HG03066 (cell line): ENCODE results near the gene FIP1L1.
"Not testable (repeated sequence)": the region's sequence is repeated elsewhere in the genome, so short reads cannot be mapped to it uniquely, and the experiment has no call there.

Source experiments
- ATAC-seq: cut with Tn5 transposase; IDR thresholded peaks from one replicate; pipeline ENCODE4 v1.9.1; 2021; ENCODE audit warnings: low read depth; ENCODE audit not compliant: unreplicated experiment

FIP1L1 gene

DNA sequence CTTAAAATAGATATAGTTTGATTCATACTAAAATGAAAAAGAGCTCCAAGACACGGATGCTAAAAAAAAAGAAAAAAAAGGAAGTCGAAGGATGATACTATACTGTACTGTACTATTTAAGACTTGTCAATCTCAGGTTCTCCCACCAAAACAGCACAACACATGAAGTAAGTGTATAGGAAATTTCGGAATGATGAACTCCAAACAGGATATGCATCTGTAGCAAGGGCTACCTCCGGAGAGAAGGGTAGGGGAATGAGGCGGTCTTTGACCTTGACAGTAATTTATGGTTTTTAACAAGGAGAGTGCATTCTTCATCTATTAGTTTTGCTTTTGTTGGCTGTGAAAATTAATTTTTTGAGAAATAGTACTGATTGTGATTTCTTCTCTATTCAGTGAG is 541 bp upstream of the FIP1L1 start:
- no peak for ATAC-seq

GRCh38 chr4:53378171-53378482 is 686 bp downstream of the FIP1L1 start:
- peak; percentile 44 for ATAC-seq

- no peak for ATAC-seq
Measured at GRCh38 chr4:53380221-53380620, 2.8 kb downstream of the FIP1L1 start.

DNA sequence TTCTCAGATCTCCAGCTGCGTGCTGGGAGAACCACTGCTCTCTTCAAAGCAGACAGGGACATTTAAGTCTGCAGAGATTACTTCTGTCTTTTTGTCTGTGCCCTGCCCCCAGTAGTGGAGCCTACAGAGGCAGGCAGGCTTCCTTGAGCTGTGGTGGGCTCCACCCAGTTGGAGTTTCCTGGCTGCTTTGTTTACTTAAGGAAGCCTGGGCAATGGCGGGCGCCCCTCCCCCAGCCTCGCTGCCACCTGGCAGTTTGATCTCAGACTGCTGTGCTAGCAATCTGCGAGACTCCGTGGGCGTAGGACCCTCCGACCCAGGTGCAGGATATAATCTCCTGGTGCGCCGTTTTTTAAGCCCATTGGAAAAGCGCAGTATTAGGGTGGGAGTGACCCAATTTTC is 32.0 kb downstream of the FIP1L1 start:
- not testable (repeated sequence) for ATAC-seq

DNA sequence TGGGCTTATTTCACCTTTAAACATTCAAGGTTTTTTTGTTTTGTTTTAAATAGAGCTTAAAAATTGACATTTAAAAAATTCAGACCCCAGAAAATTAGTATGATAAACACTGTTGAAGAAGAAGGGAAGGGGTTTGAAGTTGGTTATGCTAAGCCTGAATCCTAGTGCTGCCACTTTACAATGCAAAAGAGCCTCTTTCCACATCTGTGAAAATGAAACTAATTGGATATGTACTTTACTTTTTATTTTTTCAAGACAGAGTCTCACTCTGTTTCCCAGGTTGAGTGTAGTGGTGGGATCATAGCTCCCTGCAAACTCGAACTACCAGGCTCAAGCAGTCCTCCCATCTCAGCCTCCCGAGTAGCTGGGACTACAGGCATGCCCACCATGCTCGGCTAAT is 41.8 kb downstream of the FIP1L1 start:
- ATAC-seq: no peak

DNA sequence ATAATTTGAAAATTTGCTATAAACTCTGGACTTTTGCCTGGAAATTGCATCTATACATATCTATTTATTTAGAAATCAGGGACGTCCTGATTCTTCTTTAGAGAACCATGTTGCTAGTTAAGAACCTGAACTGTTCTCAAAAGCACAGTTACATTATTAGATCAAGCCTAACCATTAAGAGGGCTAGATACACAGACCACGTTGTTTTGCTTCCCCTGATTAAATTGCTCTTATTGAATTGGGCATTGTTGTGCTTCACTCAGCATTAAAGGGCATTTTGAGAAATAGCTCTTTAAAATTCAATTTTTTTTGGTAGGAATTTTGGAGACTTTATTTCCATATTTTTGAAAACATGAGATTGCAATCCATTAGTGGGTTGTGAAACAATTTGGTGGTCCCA is 44.4 kb downstream of the FIP1L1 start:
- no peak for ATAC-seq

DNA sequence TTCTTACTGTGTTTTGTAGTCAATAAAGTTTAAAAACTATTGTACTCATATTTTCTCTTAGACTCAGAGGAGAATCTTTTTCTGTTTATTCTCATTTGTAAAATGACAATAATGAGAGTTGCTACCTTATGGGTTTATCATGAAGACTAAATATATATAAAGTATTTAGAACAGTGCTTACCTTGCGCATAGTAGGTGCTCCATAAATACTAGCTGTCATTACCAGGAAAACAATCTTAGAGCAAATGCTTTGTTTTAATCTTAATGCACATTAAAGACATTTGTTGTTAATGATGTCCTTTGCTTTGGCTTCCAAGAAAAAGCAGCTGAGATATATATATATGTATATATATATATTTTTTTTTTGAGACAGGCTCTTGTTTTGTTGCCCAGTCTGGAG is 44.9 kb downstream of the FIP1L1 start:
- ATAC-seq: no peak

GRCh38 chr4:53424280-53424679 is 46.8 kb downstream of the FIP1L1 start:
- ATAC-seq: no peak

DNA sequence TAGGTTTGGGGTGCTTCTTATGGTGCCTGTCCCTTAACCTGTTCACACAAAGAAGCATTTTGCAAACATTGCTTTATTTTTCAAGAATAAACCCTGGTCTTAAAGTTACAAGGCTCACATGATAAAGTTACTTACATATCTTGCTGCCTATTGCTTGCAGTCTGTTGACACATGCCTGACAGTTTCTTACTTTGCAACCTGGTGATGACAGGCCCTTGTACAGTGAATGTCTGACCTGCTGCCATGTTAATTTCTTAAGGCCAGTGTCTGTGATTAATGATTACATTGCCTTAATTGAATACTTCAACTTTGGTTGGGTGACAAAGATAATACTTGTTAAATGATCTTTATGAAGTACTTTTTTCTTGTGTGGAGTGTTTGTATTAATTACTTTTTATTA is 49.9 kb downstream of the FIP1L1 start:
- no peak for ATAC-seq

- no peak for ATAC-seq
Measured at GRCh38 chr4:53431052-53431451, 53.6 kb downstream of the FIP1L1 start.

DNA sequence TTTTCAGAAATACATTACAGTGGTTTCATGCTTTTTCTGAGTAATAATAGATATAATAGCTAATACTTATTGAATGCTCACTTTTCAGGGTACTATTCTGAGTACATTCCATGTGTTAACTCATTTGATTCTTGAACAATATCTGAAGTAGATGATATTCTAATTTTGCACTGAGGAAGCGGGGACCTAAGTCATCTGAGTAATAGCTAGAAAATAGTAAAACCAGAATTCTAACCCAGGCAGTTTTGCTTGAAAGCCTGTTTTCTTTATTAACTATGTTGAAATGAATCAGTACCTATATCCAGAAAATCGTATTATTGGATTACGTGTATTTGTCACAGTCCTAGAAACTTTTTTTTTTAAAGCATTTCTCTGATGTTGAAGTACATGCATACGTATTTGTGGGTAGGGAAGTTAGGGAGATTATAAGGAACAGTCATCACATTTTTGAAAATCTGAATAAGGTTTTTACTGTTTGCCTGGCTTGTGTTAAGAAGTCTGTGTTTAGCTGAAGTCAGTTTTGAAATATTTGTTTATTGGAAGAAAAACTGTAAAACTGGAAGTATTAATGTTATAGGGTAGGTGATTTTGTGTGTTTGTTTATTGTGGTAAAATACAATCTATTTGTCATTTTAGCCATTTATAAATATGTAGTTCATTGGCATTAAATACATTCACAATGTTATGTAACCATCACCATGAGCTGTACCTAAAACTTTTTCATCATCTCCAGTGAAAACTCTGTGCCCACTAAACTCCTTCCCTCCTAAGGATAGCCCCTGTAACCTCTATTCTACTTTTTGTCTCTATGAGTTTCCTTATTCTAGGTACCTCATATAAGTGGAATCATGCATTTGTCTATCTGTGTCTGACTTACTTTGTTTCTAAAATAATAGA is 55.3 kb downstream of the FIP1L1 start:
- no peak for ATAC-seq

DNA sequence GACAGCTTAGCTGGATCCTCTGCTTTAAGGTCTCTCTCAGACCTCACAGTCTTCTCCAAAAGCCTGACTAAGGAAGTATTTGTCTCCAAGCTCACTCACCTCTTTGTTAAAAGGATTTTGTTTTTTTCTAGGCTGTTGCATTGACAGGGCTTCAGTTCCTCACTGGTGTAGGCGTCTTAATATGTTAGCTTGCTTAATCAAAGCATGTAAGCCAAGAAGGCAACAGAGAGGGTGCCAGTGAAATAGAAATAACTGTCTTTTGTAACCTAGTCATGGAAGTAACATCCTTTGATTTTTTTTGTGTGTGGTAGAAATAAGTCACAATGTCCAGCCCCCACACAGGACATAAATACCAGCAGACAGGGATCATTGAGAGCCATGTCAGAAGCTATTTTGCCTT is 58.8 kb downstream of the FIP1L1 start:
- ATAC-seq: no peak

DNA sequence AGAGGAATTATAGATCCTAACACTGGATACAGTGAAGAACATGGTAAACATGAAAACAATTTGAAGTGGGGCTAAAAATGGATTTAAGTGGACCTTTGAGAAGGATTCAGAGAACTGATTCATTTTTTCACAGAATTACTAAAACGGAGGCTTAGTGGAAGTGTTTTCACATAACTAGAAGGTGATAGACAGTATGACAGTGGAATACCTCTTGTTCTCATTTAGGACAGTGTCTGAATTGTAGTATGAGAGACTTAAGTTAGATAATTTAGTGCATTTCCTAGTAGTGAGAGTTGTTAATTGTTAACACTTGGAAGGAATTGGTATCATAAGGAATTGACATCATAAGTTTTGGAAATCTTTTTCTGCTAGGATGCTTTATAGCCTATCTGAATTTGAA is 64.1 kb downstream of the FIP1L1 start:
- no peak for ATAC-seq

DNA sequence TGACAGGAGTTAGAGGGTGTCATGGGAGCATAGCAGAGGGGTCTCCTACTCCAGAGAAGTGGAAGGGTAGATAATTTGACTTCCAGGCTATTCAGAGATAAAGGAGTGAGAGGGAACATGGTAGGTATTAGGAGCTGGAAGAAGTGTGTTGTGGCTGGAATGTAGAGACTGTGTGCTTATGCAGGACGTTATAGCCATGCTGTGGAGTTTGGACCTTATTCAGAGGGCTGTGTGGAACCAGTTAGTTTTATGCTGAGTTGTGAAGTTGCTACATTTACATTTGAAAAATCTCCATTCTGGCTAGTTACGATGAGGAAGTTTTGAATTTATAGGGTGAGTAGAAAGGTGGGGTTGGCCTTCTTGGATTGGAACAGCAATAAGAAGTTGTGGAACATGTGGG is 67.5 kb downstream of the FIP1L1 start:
- ATAC-seq: no peak

GRCh38 chr4:53450773-53451172 is 73.3 kb downstream of the FIP1L1 start:
- no peak for ATAC-seq

- no peak for ATAC-seq
Measured at GRCh38 chr4:53453385-53453784, 75.9 kb downstream of the FIP1L1 start.

DNA sequence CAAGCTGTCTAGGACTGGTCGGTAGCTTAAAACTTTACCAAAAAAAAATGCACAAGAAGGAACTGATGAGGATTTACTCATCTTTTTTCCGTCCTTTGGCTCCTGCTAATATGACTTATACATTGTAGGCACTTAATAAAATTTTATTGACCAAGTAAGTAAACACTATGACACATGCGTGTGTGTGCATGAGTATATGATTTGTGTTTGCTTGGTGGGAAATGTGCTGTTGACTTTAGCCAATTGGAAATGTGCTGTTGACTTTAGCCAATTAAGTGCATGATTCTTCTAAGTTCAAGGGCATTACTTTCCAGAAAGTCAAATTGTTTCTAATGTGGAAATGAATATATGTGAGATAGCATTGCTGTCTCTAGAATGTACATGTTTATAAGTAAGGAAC is 78.3 kb downstream of the FIP1L1 start:
- no peak for ATAC-seq

DNA sequence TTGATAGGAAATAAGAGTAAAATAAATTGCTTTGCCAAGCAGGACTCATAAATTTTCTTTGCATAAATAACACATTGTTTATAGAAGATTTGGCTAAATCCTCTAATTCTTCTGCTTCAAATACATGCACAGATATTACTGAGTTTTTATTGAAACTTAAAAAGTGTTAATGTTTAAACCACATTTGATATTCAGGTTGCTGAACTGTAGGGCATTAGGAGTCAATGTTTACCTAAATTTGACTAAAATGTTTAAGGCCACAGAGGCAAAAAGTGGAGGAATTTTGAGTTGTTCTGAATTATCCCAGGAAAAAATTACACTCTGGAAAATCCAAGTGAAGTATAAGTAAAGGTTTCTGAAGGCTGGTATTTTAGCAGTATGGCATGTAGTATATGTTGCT is 78.7 kb downstream of the FIP1L1 start:
- ATAC-seq: no peak

DNA sequence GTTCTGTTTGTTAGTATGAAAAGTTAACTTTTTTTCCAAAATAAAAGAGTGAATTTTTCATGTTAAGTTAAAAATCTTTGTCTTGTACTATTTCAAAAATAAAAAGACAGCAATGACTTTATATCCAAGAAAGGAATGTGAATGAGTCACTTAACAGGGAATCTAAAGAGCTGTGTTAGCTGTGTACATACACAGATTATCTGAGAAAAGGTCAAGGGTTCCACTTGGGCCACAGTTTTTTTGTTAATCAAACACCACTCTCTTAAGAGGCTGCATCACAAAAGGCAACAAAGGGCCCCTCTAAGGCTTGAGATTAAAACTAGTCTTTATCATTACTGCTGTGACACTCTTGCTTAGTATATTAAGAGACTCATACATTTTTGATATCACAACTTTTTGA is 82.1 kb downstream of the FIP1L1 start:
- no peak for ATAC-seq

- no peak for ATAC-seq
Measured at GRCh38 chr4:53461244-53461643, 83.8 kb downstream of the FIP1L1 start.

- ATAC-seq: no peak
Measured at GRCh38 chr4:53463340-53463739, 85.9 kb downstream of the FIP1L1 start.

DNA sequence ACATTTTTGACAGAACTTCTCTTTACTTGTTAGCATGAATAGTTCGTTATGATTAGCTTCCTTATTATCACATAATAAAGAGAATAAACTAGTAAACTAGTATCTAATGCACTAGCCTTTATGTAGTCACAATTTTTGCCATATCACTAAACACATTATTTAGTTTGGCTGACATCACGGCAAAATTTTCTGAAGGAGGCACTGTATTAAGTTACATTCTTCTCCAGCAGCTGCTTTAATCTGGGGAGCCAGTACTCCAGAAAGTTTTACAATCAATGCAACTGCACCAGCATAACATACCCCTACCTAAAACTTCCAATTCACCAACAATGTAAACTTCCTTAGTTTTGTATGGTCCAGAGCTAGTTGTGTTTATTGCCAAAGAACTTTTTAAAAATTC is 87.8 kb downstream of the FIP1L1 start:
- ATAC-seq: no peak

GRCh38 chr4:53465891-53466290 is 88.5 kb downstream of the FIP1L1 start:
- no peak for ATAC-seq
